ENCODE results near the gene GRIN3A.

The GRIN3A gene

DNA sequence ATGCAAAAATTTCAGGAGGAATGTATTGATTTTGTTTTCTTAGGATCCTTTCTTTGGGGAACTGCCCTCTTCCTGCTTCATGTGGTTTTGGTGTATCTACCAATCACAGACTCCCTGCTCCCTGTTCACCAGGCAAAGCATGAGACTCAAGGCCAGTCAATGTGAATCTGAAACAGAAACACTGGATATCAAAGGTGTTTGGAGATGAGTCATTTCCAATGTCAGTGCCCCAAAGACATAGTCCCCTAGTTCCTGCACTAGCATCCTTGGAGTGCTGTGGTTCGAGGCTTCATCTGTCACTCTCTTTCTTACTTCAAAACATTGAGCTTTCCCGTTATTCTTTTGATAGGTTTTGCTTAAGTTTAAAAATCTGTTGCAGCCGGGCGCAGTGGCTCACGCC lies 151.8 kb downstream of the GRIN3A start:
- no peaks in the 10 kb centered on the region for H3F3A ChIP-seq (ENCODE audit: control insufficient read depth, insufficient read depth)
- no peaks in the 10 kb centered on the region for H3K4me1 ChIP-seq (ENCODE audit: control insufficient read depth, low read length)
- H4K20me1 ChIP-seq (ENCODE audit: control insufficient read depth, insufficient read depth, low read depth, low read length) = no peaks in the 10 kb centered on the region
- H3K27ac ChIP-seq (ENCODE audit: low read depth, low read length) = no peak overlapping the region
- H3K4me2 ChIP-seq (ENCODE audit: low read length) = no peak overlapping the region
- H3K36me3 ChIP-seq (ENCODE audit: control insufficient read depth, low read length) = no peaks in the 10 kb centered on the region
- H3K79me2 ChIP-seq (ENCODE audit: control insufficient read depth, low read length) = no peaks in the 10 kb centered on the region
- H3K9me3 ChIP-seq (ENCODE audit: control insufficient read depth, insufficient read depth, low read length) = no peaks in the 10 kb centered on the region
- no peak for TF ChIP-seq EZH2phosphoT487 (IDR thresholded peaks at IDR 0.05; ENCODE audit: borderline replicate concordance, low read length)
- TF ChIP-seq, protein P1, sequence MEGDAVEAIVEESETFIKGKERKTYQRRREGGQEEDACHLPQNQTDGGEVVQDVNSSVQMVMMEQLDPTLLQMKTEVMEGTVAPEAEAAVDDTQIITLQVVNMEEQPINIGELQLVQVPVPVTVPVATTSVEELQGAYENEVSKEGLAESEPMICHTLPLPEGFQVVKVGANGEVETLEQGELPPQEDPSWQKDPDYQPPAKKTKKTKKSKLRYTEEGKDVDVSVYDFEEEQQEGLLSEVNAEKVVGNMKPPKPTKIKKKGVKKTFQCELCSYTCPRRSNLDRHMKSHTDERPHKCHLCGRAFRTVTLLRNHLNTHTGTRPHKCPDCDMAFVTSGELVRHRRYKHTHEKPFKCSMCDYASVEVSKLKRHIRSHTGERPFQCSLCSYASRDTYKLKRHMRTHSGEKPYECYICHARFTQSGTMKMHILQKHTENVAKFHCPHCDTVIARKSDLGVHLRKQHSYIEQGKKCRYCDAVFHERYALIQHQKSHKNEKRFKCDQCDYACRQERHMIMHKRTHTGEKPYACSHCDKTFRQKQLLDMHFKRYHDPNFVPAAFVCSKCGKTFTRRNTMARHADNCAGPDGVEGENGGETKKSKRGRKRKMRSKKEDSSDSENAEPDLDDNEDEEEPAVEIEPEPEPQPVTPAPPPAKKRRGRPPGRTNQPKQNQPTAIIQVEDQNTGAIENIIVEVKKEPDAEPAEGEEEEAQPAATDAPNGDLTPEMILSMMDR (IDR thresholded peaks at IDR 0.05; ENCODE audit: low read depth, low read length, poor library complexity, severe bottlenecking) = no peak
- H3K9me2 ChIP-seq (replicated peaks; ENCODE audit: control insufficient read depth, low read length) = no peaks in the 10 kb centered on the region
- no peaks in the 10 kb centered on the region for H3K27me3 ChIP-seq (ENCODE audit: control insufficient read depth, low read length)
- H3K4me3 ChIP-seq (ENCODE audit: low read length) = no peak overlapping the region

DNA sequence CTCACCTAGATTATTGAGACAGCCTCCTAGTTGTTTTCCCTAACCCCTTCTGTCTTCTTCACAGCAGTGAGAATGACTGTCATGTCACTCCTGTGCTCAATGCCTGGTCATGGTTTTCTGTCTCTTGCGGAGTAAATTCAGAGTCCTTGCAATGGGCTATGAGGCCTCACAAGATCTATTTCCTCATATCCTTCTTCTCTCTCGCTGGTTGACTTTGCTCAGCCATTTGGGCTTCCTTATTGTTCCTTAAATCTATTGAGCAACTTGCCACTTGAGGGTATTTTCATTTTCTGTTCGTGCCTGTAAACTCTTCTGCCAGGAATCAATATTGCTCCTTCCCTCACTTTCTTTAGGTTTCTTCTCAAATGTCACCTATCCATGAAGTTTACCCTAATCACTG lies 152.7 kb downstream of the GRIN3A start:
- H3K9me2 ChIP-seq (replicated peaks; ENCODE audit: control insufficient read depth, low read length) = no peaks in the 10 kb centered on the region
- no peaks in the 10 kb centered on the region for H3K79me2 ChIP-seq (ENCODE audit: control insufficient read depth, low read length)
- no peak overlapping the region for H3K4me3 ChIP-seq (ENCODE audit: low read length)
- H3K27ac ChIP-seq (ENCODE audit: low read depth, low read length) = no peak overlapping the region
- no peaks in the 10 kb centered on the region for H3K9me3 ChIP-seq (ENCODE audit: control insufficient read depth, insufficient read depth, low read length)
- no peaks in the 10 kb centered on the region for H3K27me3 ChIP-seq (ENCODE audit: control insufficient read depth, low read length)
- no peak overlapping the region for H3K4me2 ChIP-seq (ENCODE audit: low read length)
- H3F3A ChIP-seq (ENCODE audit: control insufficient read depth, insufficient read depth) = no peaks in the 10 kb centered on the region
- no peaks in the 10 kb centered on the region for H4K20me1 ChIP-seq (ENCODE audit: control insufficient read depth, insufficient read depth, low read depth, low read length)
- H3K4me1 ChIP-seq (ENCODE audit: control insufficient read depth, low read length) = no peaks in the 10 kb centered on the region
- TF ChIP-seq EZH2phosphoT487 (IDR thresholded peaks at IDR 0.05; ENCODE audit: borderline replicate concordance, low read length) = no peak
- TF ChIP-seq, protein P1 (IDR thresholded peaks at IDR 0.05; ENCODE audit: low read depth, low read length, poor library complexity, severe bottlenecking) = no peak
- no peaks in the 10 kb centered on the region for H3K36me3 ChIP-seq (ENCODE audit: control insufficient read depth, low read length)

DNA sequence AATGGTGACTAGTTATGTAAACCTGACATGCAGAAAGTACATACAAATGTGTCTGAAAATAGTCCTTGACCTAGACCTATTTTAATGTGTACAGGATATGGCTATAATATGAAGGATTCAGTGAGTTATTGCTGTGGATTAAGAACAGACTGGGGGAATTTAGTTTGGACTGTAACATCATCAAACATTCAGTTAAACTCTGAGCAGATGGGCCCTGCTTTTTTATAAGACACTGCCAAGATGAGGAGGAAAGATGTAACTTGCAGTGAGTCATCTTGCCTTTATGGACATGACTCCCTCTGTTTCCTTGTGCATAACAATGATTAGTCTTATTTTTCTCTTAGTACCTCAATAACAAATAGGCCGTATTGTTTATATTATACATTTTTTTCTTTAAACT lies 155.9 kb downstream of the GRIN3A start:
- no peak overlapping the region for H3K4me3 ChIP-seq (ENCODE audit: low read length)
- no peaks in the 10 kb centered on the region for H3K79me2 ChIP-seq (ENCODE audit: control insufficient read depth, low read length)
- no peaks in the 10 kb centered on the region for H3K9me2 ChIP-seq (replicated peaks; ENCODE audit: control insufficient read depth, low read length)
- no peaks in the 10 kb centered on the region for H3K27me3 ChIP-seq (ENCODE audit: control insufficient read depth, low read length)
- H3K36me3 ChIP-seq (ENCODE audit: control insufficient read depth, low read length) = no peaks in the 10 kb centered on the region
- no peaks in the 10 kb centered on the region for H3F3A ChIP-seq (ENCODE audit: control insufficient read depth, insufficient read depth)
- H3K4me1 ChIP-seq (ENCODE audit: control insufficient read depth, low read length) = peaks cover 5% of the 10 kb centered on the region; the same call in 1 of the 2 replicates
- no peaks in the 10 kb centered on the region for H4K20me1 ChIP-seq (ENCODE audit: control insufficient read depth, insufficient read depth, low read depth, low read length)
- no peak for TF ChIP-seq EZH2phosphoT487 (IDR thresholded peaks at IDR 0.05; ENCODE audit: borderline replicate concordance, low read length)
- TF ChIP-seq, protein P1 (IDR thresholded peaks at IDR 0.05; ENCODE audit: low read depth, low read length, poor library complexity, severe bottlenecking) = no peak
- no peak overlapping the region for H3K4me2 ChIP-seq (ENCODE audit: low read length)
- H3K27ac ChIP-seq (ENCODE audit: low read depth, low read length) = no peak overlapping the region
- no peaks in the 10 kb centered on the region for H3K9me3 ChIP-seq (ENCODE audit: control insufficient read depth, insufficient read depth, low read length)
